ENCODE data around the gene NEGR1. TPM values are rescaled to one million over a fixed set of nuclear protein-coding genes. Genes with fewer than 3 reads are reported as not detected.
A peak's percentile ranks its signal among the peaks of the same experiment; 100 is the strongest.

NEGR1 gene
- total RNA-seq, 4 donors from 2014 or later = 34.5 to 58.8 (median 48.5) TPM

DNA sequence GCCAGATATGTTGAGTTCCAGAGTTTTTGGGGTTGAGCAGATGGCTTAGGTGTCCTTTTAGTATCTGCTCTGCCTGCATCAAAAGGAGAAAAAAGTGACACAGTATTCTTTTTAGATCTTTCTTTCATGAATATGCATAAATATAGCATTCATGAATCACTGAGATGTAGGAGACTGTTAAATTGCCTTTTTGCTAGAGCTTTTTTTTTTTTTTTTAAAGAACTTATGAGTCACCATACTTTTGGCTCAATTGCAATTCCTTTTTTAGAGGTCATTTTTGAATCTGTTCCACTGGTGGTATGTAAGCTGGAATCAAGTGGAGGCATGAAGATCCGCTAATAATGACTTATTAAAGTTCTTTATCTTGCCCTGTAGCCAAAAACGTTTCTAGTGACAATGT lies 720.6 kb downstream of the NEGR1 start:
- H3K27me3 ChIP-seq = no peaks in the 10 kb centered on the region
- peaks cover 9 to 31% (median 22%) of the 10 kb centered on the region in 4 donors for H3K4me1 ChIP-seq
- intact Hi-C loops (cut with DNase I) = no loop called here
- TF ChIP-seq EP300 (IDR thresholded peaks at IDR 0.05) (no peak), POLR2AphosphoS5 (IDR thresholded peaks at IDR 0.05) (no peak), POLR2A (IDR thresholded peaks at IDR 0.05; ENCODE audit: low read depth) (no peak)
- TF ChIP-seq, protein P1, sequence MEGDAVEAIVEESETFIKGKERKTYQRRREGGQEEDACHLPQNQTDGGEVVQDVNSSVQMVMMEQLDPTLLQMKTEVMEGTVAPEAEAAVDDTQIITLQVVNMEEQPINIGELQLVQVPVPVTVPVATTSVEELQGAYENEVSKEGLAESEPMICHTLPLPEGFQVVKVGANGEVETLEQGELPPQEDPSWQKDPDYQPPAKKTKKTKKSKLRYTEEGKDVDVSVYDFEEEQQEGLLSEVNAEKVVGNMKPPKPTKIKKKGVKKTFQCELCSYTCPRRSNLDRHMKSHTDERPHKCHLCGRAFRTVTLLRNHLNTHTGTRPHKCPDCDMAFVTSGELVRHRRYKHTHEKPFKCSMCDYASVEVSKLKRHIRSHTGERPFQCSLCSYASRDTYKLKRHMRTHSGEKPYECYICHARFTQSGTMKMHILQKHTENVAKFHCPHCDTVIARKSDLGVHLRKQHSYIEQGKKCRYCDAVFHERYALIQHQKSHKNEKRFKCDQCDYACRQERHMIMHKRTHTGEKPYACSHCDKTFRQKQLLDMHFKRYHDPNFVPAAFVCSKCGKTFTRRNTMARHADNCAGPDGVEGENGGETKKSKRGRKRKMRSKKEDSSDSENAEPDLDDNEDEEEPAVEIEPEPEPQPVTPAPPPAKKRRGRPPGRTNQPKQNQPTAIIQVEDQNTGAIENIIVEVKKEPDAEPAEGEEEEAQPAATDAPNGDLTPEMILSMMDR (IDR thresholded peaks at IDR 0.05) = no peak
- DNase-seq (ENCODE audit: extremely low spot score) = no peak
- H3K27ac ChIP-seq (replicated peaks in 1 of 4) = peak overlapping the region in 3 of 4 donors; percentile 7 to 33 (median 32)
- no peaks in the 10 kb centered on the region for H3K9me3 ChIP-seq
- H3K4me3 ChIP-seq = peak overlapping the region in 1 of 4 donors; percentile 2
- no peaks in the 10 kb centered on the region for H3K36me3 ChIP-seq
- WGBS = 14% methylated on average over 2 of the region's 2 CpGs

DNA sequence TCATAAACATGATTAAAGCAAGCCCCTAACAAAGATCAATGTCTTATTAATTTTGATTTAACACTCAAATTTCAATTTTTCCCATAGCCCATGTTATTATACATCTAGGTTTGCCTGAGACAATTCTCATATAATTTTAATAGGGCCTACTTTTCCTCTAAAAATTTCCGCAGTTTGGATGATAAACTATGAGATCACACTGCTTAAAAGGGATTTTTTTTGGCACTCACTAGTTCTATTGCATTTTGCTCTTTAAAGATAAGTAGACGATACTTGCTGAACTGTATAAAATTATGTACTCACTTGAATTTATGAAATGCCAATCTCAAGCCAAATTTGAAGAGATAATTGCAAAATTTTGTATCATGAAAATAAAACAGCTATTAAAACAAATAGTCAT lies 721.1 kb downstream of the NEGR1 start:
- intact Hi-C loops (cut with DNase I) = no loop called here
- H3K4me1 ChIP-seq = peaks cover 9 to 31% (median 22%) of the 10 kb centered on the region in 4 donors
- 57% methylated on average over 2 of the region's 2 CpGs for WGBS
- DNase-seq (ENCODE audit: extremely low spot score) = no peak
- H3K27me3 ChIP-seq = no peaks in the 10 kb centered on the region
- TF ChIP-seq, protein P1 (IDR thresholded peaks at IDR 0.05) = no peak
- TF ChIP-seq EP300 (IDR thresholded peaks at IDR 0.05) = no peak
- no peak for TF ChIP-seq POLR2A (IDR thresholded peaks at IDR 0.05; ENCODE audit: low read depth)
- no peak for TF ChIP-seq POLR2AphosphoS5 (IDR thresholded peaks at IDR 0.05)
- no peaks in the 10 kb centered on the region for H3K36me3 ChIP-seq
- H3K9me3 ChIP-seq = no peaks in the 10 kb centered on the region
- no peak overlapping the region for H3K4me3 ChIP-seq
- H3K27ac ChIP-seq (replicated peaks in 1 of 4) = peak overlapping the region in 2 of 4 donors; percentile 2 to 33

DNA sequence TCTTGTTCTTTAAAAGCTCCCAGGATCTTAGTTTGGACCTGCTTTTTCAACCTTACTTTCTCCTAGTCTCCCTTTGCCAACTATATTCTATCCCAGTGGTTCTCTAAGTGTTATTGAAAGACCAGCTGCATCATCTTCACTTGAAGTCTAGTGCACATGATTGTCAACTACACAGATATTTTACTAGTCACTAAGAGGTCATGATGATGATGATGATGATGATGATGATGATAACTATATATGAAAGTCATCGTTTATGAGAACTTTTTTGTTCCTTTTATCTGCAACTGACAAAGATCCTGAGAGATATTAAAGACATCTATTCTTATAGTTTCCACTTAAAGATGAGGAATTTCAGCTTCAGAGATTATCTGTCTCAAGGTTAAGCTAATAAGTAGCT lies 722.5 kb downstream of the NEGR1 start:
- Histone ChIP-seq H3K4me3 (no peak overlapping the region), H3K27me3 (no peaks in the 10 kb centered on the region), H3K4me1 (peaks cover 9 to 23% (median 17%) of the 10 kb centered on the region in 4 donors), H3K9me3 (no peaks in the 10 kb centered on the region), H3K36me3 (no peaks in the 10 kb centered on the region), H3K27ac (replicated peaks in 1 of 4) (no peak overlapping the region)
- 91% methylated on average over 1 of the region's 1 CpG for WGBS
- TF ChIP-seq, protein P1 (IDR thresholded peaks at IDR 0.05) = no peak
- no peak for TF ChIP-seq POLR2A (IDR thresholded peaks at IDR 0.05; ENCODE audit: low read depth)
- no peak for TF ChIP-seq POLR2AphosphoS5 (IDR thresholded peaks at IDR 0.05)
- TF ChIP-seq EP300 (IDR thresholded peaks at IDR 0.05) = no peak
- no peak for DNase-seq (ENCODE audit: extremely low spot score)
- intact Hi-C loops (cut with DNase I) = no loop called here

DNA sequence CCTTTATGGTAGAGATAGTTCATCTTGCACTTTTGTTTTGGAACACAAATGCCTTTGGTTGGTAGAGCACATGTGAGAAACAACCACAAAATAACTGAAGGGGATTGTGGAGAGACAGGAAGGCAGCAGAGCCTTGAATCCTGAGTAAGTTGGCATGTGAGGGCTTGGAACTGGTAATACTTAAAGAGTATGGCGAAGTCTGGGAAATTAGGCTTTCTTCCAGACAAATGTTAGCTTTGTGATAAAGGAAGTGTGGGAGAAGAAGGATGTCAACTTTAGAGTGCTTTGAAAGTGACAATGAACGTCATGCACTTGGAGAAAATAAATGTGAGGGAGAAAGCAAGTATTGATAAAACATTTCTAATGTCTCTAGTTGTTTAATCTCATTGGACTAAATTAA lies 725.2 kb downstream of the NEGR1 start:
- Histone ChIP-seq H3K36me3 (no peaks in the 10 kb centered on the region), H3K27ac (replicated peaks in 1 of 4) (no peak overlapping the region), H3K9me3 (no peaks in the 10 kb centered on the region), H3K4me3 (no peak overlapping the region), H3K4me1 (peaks cover 9 to 17% (median 11%) of the 10 kb centered on the region in 4 donors), H3K27me3 (no peaks in the 10 kb centered on the region)
- WGBS = 81% methylated on average over 2 of the region's 2 CpGs
- DNase-seq (ENCODE audit: extremely low spot score) = no peak
- TF ChIP-seq POLR2AphosphoS5 (IDR thresholded peaks at IDR 0.05) (no peak), POLR2A (IDR thresholded peaks at IDR 0.05; ENCODE audit: low read depth) (no peak), EP300 (IDR thresholded peaks at IDR 0.05) (no peak)
- TF ChIP-seq, protein P1 (IDR thresholded peaks at IDR 0.05) = no peak
- intact Hi-C loops (cut with DNase I) = no loop called here

DNA sequence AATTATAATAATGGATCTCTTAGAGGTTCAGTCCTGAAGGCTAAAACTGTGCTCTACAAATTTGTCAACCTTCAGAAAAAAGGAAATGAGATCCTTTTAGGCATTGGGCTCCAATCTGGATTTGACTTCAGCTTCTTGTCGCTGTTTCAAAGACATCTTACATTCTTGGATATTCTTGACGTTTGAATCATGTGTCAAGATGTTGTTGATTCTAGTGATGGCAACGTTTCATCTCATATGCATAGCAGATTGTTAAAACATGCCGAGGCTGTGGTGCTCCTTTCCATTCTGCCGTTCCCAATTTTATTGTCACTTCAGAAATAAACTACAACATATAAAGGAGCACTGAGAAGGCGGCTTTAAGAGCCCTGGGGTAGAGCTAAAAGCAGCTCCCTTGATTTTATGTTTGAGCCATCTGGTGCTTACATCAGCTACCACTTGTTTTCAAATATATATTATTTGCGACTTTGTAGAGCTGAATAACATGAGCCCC lies 733.9 kb downstream of the NEGR1 start:
- H3K27me3 ChIP-seq = no peaks in the 10 kb centered on the region
- TF ChIP-seq, protein P1 (IDR thresholded peaks at IDR 0.05) = no peak
- no peak for TF ChIP-seq POLR2AphosphoS5 (IDR thresholded peaks at IDR 0.05)
- no peak for TF ChIP-seq EP300 (IDR thresholded peaks at IDR 0.05)
- no peak for TF ChIP-seq POLR2A (IDR thresholded peaks at IDR 0.05; ENCODE audit: low read depth)
- DNase-seq (ENCODE audit: extremely low spot score) = no peak
- H3K4me1 ChIP-seq = no peaks in the 10 kb centered on the region
- intact Hi-C loops (cut with DNase I) = no loop called here
- 83% methylated on average over 7 of the region's 7 CpGs for WGBS
- H3K36me3 ChIP-seq = no peaks in the 10 kb centered on the region
- H3K4me3 ChIP-seq = no peak overlapping the region
- no peaks in the 10 kb centered on the region for H3K9me3 ChIP-seq
- no peak overlapping the region for H3K27ac ChIP-seq (replicated peaks in 1 of 4)
